ENCODE results near the gene RABL6. TPM values are rescaled to one million over a fixed set of nuclear protein-coding genes. Genes with fewer than 3 reads are reported as not detected.
"Not testable (repeated sequence)": the region's sequence is repeated elsewhere in the genome, so short reads cannot be mapped to it uniquely, and the experiment has no call there.

Gene RABL6
- total RNA-seq, 1 donor from 2014 or later = 62.2 TPM

DNA sequence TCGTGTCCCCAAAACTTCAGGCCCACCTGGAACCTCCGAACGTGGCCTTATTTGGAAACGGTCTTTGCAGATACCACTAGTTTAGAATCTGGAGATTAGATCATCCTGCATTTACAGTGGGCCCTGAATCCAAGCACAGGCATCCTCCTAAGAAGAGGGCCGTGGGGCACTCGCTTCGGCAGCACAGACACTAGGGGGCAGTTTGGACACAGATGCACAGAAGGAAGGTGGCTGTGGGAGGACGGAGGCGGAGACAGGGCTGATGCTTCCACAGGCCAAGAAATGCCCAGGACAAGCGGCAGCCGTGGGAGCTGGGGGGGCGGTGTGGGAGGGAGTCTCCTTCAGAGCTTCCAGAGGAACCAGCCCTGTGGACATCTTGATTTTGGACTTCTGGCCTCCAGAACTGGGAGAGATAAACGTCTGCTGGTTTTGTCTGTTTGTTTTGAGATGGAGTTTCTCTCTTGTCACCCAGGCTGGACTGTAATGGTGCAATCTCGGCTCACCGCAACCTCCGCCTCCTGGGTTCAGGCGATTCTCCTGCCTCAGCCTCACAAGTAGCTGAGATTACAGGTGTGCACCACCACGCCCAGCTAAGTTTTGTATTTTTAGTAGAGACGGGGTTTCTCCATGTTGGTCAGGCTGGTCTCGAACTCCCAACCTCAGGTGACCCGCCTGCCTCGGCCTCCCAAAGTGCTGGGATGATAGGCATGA is 46.8 kb upstream of the RABL6 start:
- ATAC-seq = peak; percentile 8 to 34
- H3K4me1 ChIP-seq; H3K4me3 ChIP-seq; intact Hi-C loops (cut with DNase I); H3K27ac ChIP-seq; H3K36me3 ChIP-seq; H3K9me3 ChIP-seq: not testable (repeated sequence)
- H3K27me3 ChIP-seq (ENCODE audit: low read depth) = peaks cover 16% of the 10 kb centered on the region
- DNase-seq = peak; percentile 60
- TF ChIP-seq, protein P1, sequence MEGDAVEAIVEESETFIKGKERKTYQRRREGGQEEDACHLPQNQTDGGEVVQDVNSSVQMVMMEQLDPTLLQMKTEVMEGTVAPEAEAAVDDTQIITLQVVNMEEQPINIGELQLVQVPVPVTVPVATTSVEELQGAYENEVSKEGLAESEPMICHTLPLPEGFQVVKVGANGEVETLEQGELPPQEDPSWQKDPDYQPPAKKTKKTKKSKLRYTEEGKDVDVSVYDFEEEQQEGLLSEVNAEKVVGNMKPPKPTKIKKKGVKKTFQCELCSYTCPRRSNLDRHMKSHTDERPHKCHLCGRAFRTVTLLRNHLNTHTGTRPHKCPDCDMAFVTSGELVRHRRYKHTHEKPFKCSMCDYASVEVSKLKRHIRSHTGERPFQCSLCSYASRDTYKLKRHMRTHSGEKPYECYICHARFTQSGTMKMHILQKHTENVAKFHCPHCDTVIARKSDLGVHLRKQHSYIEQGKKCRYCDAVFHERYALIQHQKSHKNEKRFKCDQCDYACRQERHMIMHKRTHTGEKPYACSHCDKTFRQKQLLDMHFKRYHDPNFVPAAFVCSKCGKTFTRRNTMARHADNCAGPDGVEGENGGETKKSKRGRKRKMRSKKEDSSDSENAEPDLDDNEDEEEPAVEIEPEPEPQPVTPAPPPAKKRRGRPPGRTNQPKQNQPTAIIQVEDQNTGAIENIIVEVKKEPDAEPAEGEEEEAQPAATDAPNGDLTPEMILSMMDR (IDR thresholded peaks at IDR 0.05) = peak; percentile 35

GRCh38 chr9:136761545-136761981 is 46.2 kb upstream of the RABL6 start:
- intact Hi-C loops (cut with DNase I) = no loop called here
- H3K9me3 ChIP-seq = no peaks in the 10 kb centered on the region

GRCh38 chr9:136762221-136762691 is 45.5 kb upstream of the RABL6 start:
- Histone ChIP-seq H3K4me1 (no peaks in the 10 kb centered on the region), H3K4me3 (no peak overlapping the region), H3K27ac (no peak overlapping the region), H3K9me3 (no peaks in the 10 kb centered on the region), H3K27me3 (ENCODE audit: low read depth) (peaks cover 16% of the 10 kb centered on the region), H3K36me3 (no peaks in the 10 kb centered on the region)
- intact Hi-C loops (cut with DNase I) = no loop called here
- ATAC-seq = no peak
- TF ChIP-seq, protein P1 (IDR thresholded peaks at IDR 0.05) = no peak
- DNase-seq = peak; percentile 38

More at GRCh38 chr9:136761545-136761981, 46.2 kb upstream of the RABL6 start:
- Histone ChIP-seq H3K36me3 (no peaks in the 10 kb centered on the region), H3K27ac (no peak overlapping the region), H3K27me3 (ENCODE audit: low read depth) (peaks cover 16% of the 10 kb centered on the region), H3K4me3 (no peak overlapping the region), H3K4me1 (no peaks in the 10 kb centered on the region)
- ATAC-seq (no peak), DNase-seq (peak; percentile 34)
- TF ChIP-seq, protein P1 (IDR thresholded peaks at IDR 0.05) = no peak

DNA sequence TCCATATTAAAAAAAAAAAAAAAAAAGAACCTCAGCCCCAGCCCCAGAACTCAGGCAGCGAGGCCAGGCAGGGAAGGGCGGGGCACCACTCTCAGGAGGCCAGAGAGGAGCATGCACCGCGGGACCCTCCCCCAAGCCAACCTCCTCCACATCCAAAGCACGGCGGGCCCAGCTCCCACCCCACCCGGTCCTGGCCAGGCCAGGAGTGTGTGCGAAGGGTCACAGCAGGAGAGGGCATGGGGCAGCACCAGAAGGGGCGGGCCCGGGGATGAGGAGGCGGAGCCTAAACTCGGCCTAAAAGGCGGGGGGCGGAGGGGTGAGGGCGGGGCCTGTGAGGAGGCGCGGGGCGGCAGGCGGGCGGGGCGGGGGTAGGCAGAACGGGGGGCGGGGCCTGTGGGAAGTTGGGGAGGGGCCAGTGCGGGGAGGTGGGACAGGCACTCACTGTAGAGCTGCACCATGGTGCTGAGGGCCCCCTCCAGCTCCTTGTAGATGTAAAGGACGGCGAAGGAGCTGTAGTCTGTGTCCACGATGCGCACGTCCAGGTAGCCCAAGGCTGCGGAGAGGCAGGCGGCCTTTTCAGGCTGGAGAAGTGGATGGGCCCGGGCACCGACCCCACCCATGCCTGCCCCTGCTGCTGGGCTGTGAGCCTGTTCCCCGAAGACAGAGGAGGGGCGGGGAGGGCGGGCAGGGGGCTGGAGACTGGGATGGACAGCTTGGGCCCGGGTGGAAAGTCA is 44.7 kb upstream of the RABL6 start:
- peak; percentile 69 for DNase-seq
- intact Hi-C loops (cut with DNase I) = no loop called here

DNA sequence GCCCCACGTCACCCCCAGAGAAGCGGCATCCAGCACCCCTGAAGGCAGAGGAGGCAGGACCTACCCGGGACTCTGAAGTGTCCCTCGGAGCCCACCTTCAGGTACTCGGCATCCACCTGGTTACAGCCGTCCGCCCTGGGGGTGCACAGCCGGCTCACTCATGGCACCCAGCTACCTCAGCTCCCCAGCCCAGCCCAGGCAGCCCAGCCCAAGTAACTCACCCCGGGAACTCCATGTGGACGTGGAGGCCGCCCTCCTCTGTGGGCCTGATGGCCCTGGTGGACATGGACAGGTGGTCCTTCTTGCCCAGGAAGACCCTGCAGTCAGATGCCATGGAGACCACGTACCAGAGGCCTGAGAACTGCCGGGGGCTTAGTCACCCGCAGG is 44.1 kb upstream of the RABL6 start:
- Histone ChIP-seq H3K4me3 (no peak overlapping the region), H3K36me3 (no peaks in the 10 kb centered on the region), H3K9me3 (no peaks in the 10 kb centered on the region), H3K4me1 (no peaks in the 10 kb centered on the region), H3K27me3 (ENCODE audit: low read depth) (peaks cover 16% of the 10 kb centered on the region), H3K27ac (no peak overlapping the region)
- intact Hi-C loops (cut with DNase I) = no loop called here
- TF ChIP-seq, protein P1 (IDR thresholded peaks at IDR 0.05) = no peak
- DNase-seq (no peak), ATAC-seq (no peak)

More for the DNA sequence above, 44.7 kb upstream of the RABL6 start:
- Histone ChIP-seq H3K4me1 (no peaks in the 10 kb centered on the region), H3K9me3 (no peaks in the 10 kb centered on the region), H3K4me3 (no peak overlapping the region), H3K27me3 (ENCODE audit: low read depth) (peaks cover 16% of the 10 kb centered on the region), H3K27ac (no peak overlapping the region), H3K36me3 (no peaks in the 10 kb centered on the region)
- TF ChIP-seq, protein P1 (IDR thresholded peaks at IDR 0.05) = no peak
- ATAC-seq = peak; percentile 37 to 58
